Uterus (tissue), 4 donors: ENCODE measurements around the gene BCL11B. TPM values are rescaled to one million over a fixed set of nuclear protein-coding genes. Genes with fewer than 3 reads are reported as not detected.

Experiments used
- DNase-seq, 2 donors: peaks; one replicate each; pipeline ENCODE4 v3.0.0-alpha.2; 2019 to 2020
- H3K27ac ChIP-seq, 2 donors: fragments of 200-600 bp; sonication (generic); 1 replicate in 1 of 2; 2 replicates in 1 of 2; pipeline ENCODE4 v1.5.1; 2016 to 2018
- H3K27me3 ChIP-seq, 2 donors: fragments of 200-600 bp; sonication (generic); one replicate each; pipeline ENCODE4 v1.5.1; 2018 to 2019; ENCODE audit warnings: control low read depth in 1 of 2
- H3K36me3 ChIP-seq, 2 donors: fragments of 200-600 bp; sonication (generic); one replicate each; pipeline ENCODE4 v1.5.1; 2019; ENCODE audit warnings: control low read depth in 1 of 2
- H3K4me1 ChIP-seq, 2 donors: fragments of 200-600 bp; sonication (generic); one replicate each; pipeline ENCODE4 v1.5.1; 2018 to 2019; ENCODE audit warnings: control low read depth in 1 of 2
- H3K4me3 ChIP-seq, 2 donors: fragments of 200-600 bp; sonication (generic); 1 replicate in 1 of 2; 2 replicates in 1 of 2; pipeline ENCODE4 v1.5.1; 2018 to 2019; ENCODE audit warnings: mild to moderate bottlenecking in 1 of 2
- H3K9me3 ChIP-seq, 2 donors: fragments of 200-600 bp; sonication (generic); one replicate each; pipeline ENCODE4 v1.5.1; 2019; ENCODE audit warnings: control low read depth in 1 of 2
- CTCF ChIP-seq, 4 experiments: fragments of 200-600 bp in 2 of 4; fragments of 450-650 bp in 2 of 4; sonication (generic) in 2 of 4; IDR thresholded peaks; one replicate each; pipeline ENCODE4 v1.5.1; 2016 to 2019; ENCODE audit warnings: antibody characterized with exemption in 4 of 4, mild to moderate bottlenecking in 2 of 4, moderate library complexity in 1 of 4
- POLR2A ChIP-seq, 2 donors: fragments of 450-650 bp; IDR thresholded peaks; one replicate each; pipeline ENCODE4 v1.6.1; 2016; ENCODE audit warnings: antibody characterized with exemption in 2 of 2, mild to moderate bottlenecking in 1 of 2, moderate library complexity in 1 of 2
- intact Hi-C: fragments of 100-400 bp; cut with DNase I; formaldehyde crosslinking; loops from one replicate; pipeline ENCODE4 v1.15.1; 2023; ENCODE audit warnings: low total_unique reads
- total RNA-seq, 4 donors: library from RNA; depleted of rRNA in 3 of 4; stranded (reverse); fragments of >200 nt in 3 of 4; gene quantifications; one replicate each; pipeline versions ENCODE4 v1.1.0 to v1.2.4, GENCODE V29; 2014 to 2023
- donor health status: DM: yes; HTN: yes; CAD: no.

Gene BCL11B
- total RNA-seq, 4 donors from 2014 or later: 0.29 to 0.55 (median 0.46) TPM; not detected in 1

DNA sequence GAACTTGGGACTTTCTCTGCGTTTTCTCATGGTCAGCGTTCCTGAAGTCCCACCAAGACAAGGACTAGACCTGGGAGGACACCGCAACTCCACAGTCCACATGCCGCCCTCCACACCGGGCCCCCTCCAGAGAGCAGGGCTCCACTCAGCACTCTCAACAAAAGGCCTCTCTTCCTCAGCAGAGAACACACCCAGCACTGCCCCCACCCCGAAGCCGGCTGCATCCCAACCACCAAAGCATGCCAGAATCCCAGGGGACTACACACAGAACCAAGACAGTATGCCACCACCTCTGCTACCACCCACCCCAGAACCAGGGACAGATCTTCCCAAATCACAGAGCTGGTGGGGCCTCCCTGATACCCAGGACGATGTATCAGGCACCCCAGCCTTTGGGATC lies 88.3 kb downstream of the BCL11B start:
- TF ChIP-seq CTCF (IDR thresholded peaks at IDR 0.05): no peak
- TF ChIP-seq POLR2A (IDR thresholded peaks at IDR 0.05): no peak
- H3K27ac ChIP-seq: no peak overlapping the region
- no peaks in the 10 kb centered on the region for H3K27me3 ChIP-seq
- H3K36me3 ChIP-seq: no peaks in the 10 kb centered on the region
- intact Hi-C loops: no loop called here
- no peak overlapping the region for H3K4me3 ChIP-seq
- no peaks in the 10 kb centered on the region for H3K9me3 ChIP-seq
- no peaks in the 10 kb centered on the region for H3K4me1 ChIP-seq
- DNase-seq: no peak

DNA sequence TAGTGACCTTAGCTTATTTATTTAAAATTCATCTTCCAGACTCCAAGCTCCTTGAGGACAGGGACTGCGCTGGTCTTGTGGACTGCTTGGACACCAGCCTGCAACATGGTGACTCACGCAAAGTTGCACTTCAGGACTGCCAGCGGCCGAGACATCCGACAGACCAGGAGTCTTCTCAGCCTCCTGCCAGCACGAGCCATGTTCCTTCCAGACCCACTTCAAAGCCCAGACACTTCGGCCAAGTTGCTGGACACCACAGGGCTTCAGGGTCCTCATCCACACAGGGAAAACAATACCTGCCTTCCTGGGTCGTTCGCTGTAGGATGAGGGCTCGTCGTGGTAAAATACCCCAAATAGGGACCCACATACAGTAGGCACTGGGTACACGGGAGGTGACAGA lies 88.7 kb downstream of the BCL11B start:
- intact Hi-C loops: no loop called here
- TF ChIP-seq POLR2A (IDR thresholded peaks at IDR 0.05) (no peak), CTCF (IDR thresholded peaks at IDR 0.05) (no peak)
- H3K4me1 ChIP-seq: no peaks in the 10 kb centered on the region
- DNase-seq: no peak
- no peaks in the 10 kb centered on the region for H3K9me3 ChIP-seq
- no peaks in the 10 kb centered on the region for H3K36me3 ChIP-seq
- no peak overlapping the region for H3K27ac ChIP-seq
- H3K27me3 ChIP-seq: no peaks in the 10 kb centered on the region
- no peak overlapping the region for H3K4me3 ChIP-seq

DNA sequence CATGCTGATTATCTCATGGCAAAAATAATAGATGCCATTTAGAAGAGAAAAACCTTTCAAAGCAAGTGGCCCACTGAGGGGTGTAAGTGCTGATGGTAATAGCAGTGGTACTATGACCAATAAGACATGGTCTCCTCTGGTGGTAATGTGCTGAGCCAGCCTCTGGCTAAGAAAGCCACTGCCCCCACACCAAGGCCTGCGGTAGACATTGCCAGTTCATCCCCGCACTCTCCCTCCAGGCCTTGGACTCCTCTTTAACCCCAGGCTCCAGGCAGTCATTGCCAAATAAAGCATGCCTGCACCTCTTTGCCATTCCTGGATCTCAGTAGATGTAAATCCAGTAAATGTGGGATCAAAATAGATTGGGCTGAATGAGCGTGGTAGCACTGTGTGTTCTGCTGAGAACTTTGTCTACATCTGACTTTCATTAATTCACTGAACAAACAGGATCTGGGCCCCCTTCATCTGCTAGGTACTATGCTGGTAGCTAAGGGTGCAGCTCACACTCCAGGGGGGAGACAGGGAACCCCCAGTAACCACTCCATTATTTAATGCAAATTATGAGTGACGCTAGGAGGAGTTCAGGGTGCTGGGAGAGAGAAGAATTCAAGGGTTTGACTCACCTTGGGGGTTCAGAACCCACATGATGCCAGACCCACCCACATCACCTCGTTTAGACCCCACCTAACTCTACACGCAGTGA lies 89.3 kb downstream of the BCL11B start:
- H3K27me3 ChIP-seq: no peaks in the 10 kb centered on the region
- H3K4me1 ChIP-seq: no peaks in the 10 kb centered on the region
- H3K9me3 ChIP-seq: no peaks in the 10 kb centered on the region
- H3K4me3 ChIP-seq: no peak overlapping the region
- no peak for TF ChIP-seq CTCF (IDR thresholded peaks at IDR 0.05)
- no peak for TF ChIP-seq POLR2A (IDR thresholded peaks at IDR 0.05)
- intact Hi-C loops: no loop called here
- no peaks in the 10 kb centered on the region for H3K36me3 ChIP-seq
- no peak overlapping the region for H3K27ac ChIP-seq
- no peak for DNase-seq

DNA sequence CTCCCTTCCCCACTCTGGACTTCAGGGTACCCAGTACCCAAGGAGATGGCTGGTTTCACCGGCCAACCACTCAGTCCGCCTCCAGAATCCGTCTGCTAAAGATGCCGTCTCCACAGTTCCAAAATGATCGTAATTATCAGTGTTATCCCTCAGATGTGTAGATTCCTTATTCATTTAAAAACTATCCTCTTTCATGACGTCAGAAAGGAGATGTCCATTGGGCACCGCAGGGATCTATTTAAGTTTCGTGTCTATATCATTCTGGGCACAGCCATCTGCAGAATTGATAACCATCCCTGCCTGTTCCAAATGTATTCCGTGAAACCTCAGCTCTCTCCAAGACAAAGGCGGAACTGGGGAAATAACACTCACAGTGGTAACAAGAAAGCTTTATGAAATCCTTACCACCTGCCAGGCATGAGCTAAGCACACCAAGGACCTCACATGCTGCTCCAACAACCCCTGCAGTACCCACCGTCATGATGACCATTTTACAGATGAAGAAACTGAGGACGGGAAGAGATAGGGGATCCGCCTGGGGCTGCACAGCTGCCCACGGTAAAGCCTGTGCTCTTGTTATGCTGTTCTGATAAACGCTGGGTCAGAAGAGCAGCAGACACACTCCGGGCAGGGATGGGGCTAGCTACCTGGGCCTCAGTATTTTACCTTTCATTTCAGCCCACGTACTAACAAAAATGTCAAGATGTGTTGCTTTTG lies 90.0 kb downstream of the BCL11B start:
- DNase-seq: no peak
- Histone ChIP-seq H3K27ac (no peak overlapping the region), H3K4me1 (no peaks in the 10 kb centered on the region), H3K4me3 (no peak overlapping the region), H3K36me3 (no peaks in the 10 kb centered on the region), H3K27me3 (no peaks in the 10 kb centered on the region), H3K9me3 (no peaks in the 10 kb centered on the region)
- TF ChIP-seq CTCF (IDR thresholded peaks at IDR 0.05) (no peak), POLR2A (IDR thresholded peaks at IDR 0.05) (no peak)
- intact Hi-C loops: no loop called here

DNA sequence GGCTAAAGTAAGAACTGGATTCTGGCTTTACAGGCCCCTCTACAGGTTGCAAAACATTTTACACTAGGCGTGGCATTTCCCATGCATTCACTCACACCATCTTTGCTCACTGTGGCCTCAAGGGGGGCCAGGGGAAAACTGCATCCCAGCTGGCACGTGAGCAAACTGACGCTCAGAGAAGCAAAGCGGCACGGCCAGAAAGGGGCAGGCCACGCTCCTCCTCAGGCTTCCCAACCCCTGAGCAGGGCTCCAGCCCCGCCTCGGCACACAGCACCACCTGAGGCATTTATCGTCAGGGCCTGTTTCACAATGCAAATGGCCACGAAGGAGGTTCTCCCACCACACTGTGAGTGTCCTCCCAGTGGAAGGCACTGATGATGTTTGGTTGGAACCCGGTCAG lies 90.8 kb downstream of the BCL11B start:
- DNase-seq: no peak
- H3K4me1 ChIP-seq: no peaks in the 10 kb centered on the region
- H3K9me3 ChIP-seq: no peaks in the 10 kb centered on the region
- H3K4me3 ChIP-seq: no peak overlapping the region
- H3K36me3 ChIP-seq: no peaks in the 10 kb centered on the region
- H3K27ac ChIP-seq: no peak overlapping the region
- TF ChIP-seq POLR2A (IDR thresholded peaks at IDR 0.05) (no peak), CTCF (IDR thresholded peaks at IDR 0.05) (no peak)
- no peaks in the 10 kb centered on the region for H3K27me3 ChIP-seq
- intact Hi-C loops: no loop called here
